HG03439 (cell line): ENCODE results near the gene ZNF17.
A peak's percentile ranks its signal among the peaks of the same experiment; 100 is the strongest.
"Not testable (repeated sequence)": the region's sequence is repeated elsewhere in the genome, so short reads cannot be mapped to it uniquely, and the experiment has no call there.

ENCODE experiments used
- ATAC-seq: cut with Tn5 transposase; IDR thresholded peaks from one replicate; pipeline ENCODE4 v1.9.1; 2021; ENCODE audit warnings: mild to moderate bottlenecking, moderate library complexity; ENCODE audit not compliant: unreplicated experiment

Gene ZNF17

GRCh38 chr19:57410877-57411671 lies at the start of gene ZNF17:
Gene ZNF17, plus strand, starts transcription at chr19:57411161. Its CDS starts 2,455 bp downstream, at chr19:57413616.
- ATAC-seq, result peak; percentile 95

DNA sequence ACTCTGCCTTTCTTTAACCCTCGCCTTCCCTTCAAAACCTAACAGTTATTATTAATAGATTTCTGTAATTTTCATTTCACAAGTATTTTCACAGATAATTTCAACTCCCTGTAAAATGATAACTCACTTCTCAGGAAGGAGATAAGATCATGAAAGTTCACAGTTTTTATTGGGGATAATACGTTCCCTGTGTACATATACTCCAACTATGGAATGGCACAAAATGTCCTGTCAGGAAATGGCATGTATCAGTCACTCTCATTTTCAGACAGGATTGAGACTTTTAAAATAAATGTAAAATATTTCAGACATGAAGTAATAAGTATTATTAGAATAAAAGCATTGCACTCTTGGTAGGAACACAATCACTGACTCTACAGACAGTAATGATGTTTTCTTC lies 48.5 kb upstream of the ZNF17 start:
- ATAC-seq, result no peak

DNA sequence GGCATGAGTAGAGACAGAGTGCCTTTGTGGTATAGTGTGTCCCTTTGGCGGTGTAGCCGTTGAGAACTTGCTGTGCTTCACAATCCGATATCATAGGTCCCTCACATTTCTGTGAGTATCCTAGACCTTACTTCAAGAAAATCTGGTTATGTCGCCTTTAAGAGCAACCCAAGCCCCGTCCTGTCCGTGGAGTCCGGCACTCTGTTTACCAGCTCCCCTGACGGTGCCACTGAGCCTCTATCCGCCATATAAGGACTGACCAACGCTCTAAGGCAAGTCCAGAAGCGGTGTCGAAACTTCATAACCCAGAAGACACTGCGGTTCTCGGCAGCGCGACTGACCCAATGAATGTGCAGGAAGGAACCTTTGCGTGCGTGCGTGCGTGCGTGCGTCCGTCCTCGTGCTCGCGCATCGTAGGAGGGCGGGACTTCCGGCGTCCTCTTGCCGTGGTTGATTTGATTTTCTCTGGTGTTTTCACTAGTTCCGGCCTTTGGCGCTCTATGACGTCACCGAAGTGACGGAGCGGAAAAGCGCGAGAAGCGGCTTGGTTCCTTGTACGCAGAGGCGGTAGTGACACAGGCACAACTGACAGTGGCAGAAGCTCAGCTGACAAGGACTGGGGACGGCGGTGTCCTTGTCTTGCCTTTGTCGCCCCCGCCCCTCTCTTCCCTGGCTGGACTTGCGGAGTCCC lies 47.8 kb upstream of the ZNF17 start, which contains the start of the genes TRAPPC2B and ZNF547:
Gene TRAPPC2B, plus strand, starts transcription at position 555 of the 691 bp plus-strand sequence. CDS start 1,283 bp downstream, outside the sequence.
Gene ZNF547, plus strand, starts transcription at position 555 of the 691 bp plus-strand sequence. CDS start 5,005 bp downstream, outside the sequence.
- peak; percentile 98 for ATAC-seq

DNA sequence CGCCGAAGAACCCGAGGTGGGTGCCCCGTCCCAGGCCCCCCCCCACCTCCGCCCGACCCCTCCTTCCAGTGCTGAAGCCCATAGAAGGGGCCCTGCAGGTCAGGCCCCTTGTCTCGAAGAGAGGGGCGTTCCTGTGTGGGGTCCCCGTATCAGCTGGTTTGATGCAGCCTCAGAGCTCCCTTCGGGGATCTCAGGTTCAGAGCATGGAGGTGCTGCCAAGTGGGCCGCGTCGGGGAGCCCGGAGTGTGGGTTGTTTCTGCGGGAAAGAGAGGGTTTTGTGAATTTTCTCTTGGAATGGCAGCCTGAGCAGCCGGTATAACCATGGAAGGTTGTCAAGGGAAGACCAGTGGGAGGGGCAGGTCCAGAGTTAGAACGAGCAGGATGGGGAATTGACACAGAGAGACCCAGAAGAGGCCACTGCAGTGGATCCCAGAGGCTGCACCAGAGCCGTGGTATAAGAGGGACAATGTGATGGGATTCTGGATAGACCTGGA lies 47.2 kb upstream of the ZNF17 start:
- ATAC-seq, result no peak

GRCh38 chr19:57366776-57367175 lies 44.2 kb upstream of the ZNF17 start:
- no peak for ATAC-seq

DNA sequence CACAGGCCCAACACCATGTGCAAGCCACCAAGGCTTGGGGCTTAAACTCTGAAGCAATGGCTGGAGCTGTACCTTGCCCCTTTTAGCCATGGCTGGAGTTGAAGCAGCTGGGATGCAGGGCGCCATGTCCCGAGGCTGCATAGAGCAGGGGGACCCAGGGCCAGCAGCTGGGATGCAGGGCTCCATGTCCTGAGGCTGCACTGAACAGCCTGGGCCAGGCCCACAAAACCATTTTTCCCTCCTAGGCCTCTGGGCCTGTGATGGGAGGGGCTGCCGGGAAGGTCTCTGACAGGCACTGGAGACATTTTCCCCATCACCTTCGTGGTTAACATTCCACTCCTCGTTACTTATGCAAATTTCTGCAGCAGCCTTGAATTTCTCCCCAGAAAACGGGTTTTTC lies 36.8 kb upstream of the ZNF17 start:
- ATAC-seq, result no peak

GRCh38 chr19:57374647-57375046 lies 36.3 kb upstream of the ZNF17 start:
- not testable (repeated sequence) for ATAC-seq

DNA sequence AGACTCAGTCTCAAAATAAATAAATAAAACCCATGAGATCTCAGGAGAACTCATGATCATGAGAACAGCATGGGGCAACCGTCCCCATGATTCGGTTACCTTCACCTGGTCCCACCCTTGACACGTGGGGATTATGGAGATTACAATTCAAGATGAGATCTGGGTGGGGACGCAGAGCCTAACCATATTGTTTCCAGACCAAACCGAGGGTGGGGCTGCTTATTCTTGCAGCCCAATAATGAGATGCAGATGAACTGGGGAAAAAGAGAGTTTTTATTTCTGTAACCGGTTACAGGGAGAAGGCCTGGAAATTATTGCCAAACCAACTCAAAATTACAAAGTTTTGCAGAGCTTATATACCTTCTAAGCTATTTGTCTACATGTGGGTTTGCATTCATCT lies 34.8 kb upstream of the ZNF17 start:
- no peak for ATAC-seq

DNA sequence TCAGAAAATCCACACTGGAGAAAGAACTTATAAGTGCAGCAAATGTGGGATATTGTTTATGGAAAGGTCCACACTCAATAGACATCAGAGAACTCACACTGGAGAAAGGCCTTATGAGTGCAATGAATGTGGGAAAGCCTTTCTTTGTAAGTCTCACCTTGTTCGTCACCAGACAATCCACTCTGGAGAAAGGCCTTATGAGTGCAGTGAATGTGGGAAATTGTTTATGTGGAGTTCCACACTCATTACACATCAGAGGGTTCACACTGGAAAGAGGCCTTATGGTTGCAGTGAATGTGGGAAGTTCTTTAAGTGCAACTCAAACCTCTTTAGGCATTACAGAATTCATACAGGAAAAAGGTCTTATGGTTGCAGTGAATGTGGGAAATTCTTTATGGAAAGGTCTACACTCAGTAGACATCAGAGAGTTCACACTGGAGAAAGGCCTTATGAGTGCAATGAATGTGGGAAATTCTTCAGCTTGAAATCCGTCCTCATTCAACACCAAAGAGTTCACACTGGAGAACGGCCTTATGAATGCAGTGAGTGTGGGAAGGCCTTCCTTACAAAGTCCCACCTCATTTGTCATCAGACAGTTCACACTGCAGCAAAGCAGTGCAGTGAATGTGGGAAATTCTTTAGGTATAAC lies 33.3 kb upstream of the ZNF17 start:
- no peak for ATAC-seq

DNA sequence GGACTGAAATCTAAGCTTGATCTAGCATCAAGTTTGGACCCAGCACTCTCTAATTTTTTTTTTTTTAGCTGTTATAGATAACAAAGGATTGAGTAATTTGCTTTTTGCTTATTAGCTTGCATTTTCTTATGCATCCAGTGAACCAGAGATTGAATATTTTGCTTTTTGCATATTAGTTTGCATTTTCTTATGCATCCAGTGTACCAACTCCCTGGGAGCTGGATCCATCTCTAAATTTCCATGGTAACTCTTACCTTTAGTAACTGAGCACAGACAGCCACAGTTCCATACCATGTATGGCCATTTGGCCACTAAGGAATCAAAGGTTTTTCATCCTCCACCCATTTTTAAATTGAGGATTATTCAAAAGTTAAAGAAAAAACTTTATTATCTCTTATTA lies 30.0 kb upstream of the ZNF17 start:
- ATAC-seq, result no peak

DNA sequence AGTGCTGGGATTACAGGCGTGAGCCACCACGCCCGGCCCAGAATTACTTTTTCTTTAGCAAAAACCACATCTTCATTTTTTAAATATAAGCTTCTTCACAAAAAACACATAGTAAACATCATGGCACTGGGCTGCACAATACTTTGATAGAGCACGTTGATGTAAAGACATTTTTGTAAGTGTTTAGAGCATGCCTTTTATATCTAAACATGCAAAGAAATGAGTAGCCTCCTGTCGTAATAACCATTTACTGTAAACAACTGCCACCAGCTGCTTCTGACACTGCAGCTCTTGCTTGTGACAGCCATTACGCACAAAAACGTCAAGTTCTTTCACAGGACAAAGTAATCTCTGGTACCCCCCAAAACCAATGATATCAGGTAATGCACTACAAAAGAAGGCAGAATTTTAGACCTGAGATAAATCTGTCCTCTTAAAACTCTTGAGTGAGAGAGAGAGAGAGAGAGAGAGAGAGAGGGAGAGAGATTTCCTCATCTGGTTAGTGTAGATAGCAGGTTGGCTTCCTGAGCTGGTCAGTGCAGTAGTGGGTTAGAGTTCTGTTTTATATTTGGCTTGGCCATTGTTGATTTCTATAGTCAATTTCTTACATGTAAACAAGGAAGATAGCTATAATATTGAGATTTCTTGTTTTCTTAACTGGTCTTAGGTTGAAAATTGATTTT lies 28.0 kb upstream of the ZNF17 start:
- no peak for ATAC-seq

GRCh38 chr19:57389194-57389729 lies 21.7 kb upstream of the ZNF17 start:
- ATAC-seq, result no peak

DNA sequence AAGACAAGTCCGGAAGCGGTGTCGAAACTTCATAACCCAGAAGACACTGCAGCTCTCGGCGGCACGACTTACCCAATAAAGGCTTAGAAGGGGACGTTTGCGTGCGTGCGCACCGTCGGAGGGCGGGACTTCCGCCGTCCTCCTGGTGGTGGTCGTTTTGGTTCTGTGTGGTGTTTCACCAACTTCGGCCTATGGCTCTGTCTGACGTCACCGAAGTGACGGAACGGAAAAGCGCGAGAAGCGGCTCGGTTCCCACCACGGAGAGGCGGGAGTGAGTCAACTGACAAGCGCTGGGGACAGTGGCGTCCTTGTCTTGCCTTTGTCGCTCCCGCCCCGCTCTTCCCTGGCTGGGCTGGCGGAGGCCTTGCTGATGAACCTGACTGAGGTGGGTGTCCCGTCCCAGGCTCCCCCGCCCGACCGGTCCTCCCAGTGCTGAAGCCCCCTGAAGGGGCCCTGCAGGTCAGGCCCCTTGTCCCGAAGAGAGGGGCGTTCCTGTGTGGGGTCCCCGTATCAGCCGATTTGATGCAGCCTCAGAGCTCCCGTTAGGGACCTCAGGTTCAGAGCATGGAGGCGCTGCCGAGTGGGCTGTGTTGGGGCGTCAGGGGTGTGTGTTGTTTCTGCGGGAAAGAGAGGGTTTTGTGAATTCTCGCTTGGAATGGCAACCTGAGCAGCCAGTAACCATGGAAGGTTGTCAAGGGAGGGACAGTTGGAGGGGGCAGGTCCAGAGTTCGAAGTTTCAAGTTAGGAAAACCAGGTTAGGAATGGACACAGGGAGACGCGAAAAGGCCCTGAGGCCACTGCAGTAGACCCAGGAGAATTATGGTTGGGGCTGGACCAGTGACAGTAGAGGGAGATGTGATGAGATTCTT lies 21.0 kb upstream of the ZNF17 start, which contains the start of gene ZNF548:
Gene ZNF548, plus strand, starts transcription at position 125 of the 869 bp plus-strand sequence. Its CDS starts 246 bp downstream, at position 371.
- peak; percentile 97 for ATAC-seq

- ATAC-seq, result no peak
Measured at GRCh38 chr19:57395710-57396109, 15.3 kb upstream of the ZNF17 start.

DNA sequence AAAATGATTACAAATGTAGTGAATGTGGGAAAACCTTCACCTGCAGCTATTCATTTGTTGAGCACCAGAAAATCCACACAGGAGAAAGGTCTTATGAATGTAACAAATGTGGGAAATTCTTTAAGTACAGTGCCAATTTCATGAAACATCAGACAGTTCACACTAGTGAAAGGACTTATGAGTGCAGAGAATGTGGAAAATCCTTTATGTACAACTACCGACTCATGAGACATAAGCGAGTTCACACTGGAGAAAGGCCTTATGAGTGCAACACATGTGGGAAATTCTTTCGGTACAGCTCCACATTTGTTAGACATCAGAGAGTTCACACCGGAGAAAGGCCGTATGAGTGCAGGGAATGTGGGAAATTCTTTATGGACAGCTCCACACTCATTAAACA lies 12.1 kb upstream of the ZNF17 start:
- no peak for ATAC-seq

GRCh38 chr19:57403737-57404563 lies 7.0 kb upstream of the ZNF17 start:
- no peak for ATAC-seq

DNA sequence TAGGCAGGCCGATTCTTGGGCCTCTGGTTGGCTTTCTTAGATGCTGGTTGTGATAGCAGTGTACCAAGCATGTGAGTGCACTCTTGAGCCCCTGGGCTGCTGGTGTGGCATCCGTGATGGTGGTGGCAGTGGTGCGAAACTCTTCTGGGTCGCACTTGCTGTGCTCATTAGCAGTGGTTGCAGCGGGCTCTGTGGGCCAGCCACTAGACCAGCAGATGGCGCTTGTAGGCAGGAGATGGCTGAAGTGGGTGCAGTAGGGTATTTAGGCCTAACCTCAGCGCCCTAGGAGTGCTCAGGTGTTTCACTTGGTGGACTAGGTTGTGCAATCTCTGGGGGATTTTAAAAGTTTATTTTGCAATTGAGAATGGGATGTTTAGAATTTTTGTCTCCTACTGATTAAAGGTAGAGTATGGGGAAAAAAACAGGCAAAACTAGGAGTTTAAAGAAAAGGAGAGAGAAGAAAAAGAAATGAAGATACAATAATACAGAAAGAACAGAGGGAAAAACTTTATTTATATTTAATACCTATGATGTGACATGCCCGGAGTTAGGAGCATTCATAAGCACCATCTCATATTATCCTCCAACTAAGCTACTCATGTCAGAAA lies 4.3 kb upstream of the ZNF17 start:
- ATAC-seq, result no peak

- no peak for ATAC-seq
Measured at GRCh38 chr19:57419439-57419838, 8.5 kb downstream of the ZNF17 start.
